CD4-positive, alpha-beta T cell treated with Interleukin-15 for 4 hours (primary cell): ENCODE data around the gene CD28.
"Not testable (repeated sequence)": the region's sequence is repeated elsewhere in the genome, so short reads cannot be mapped to it uniquely, and the experiment has no call there.

ENCODE experiments used
- DNase-seq: peaks from one replicate; pipeline ENCODE4 v3.0.0-alpha.2; 2020; ENCODE audit warnings: low spot score

CD28 gene

DNA sequence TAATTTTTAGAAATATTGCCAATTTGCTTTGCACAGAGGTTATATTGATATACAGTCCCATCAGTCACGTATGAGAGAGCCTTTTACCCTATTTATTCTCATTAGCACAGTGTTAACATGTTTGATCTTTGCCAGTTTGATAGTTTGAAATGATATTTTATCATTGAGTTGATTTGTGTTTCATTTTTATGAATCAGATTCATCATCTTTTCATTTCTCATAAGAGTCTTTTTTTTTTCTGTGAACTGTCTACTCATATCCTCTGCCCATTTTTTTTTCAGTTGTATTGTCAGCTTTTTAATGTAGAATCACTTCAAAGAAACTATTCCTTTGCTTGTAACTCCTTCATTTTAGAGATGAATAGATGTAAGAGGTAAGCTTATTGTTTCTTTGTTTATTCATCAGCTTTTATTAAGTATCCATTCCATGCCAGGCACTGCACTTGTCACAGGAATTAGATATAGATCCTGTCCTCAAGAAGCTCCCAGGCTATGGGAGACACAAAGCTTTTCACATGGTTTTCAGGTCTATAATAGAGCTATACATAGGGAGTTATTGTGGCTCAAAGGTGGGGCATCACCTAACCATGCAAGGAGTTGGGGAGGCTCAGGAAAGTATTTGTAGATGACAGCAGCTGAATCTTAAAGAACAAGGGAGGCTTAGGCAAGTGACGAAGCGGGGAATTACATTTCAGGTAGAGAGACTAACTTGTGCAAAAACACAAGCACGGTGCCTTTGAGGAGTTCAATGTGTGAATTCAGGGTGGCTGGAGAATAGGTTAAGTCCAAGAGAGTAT lies 42.1 kb downstream of the CD28 start:
- no peak for DNase-seq

- no peak for DNase-seq
These were observed 44.1 kb downstream of the CD28 start for GRCh38 chr2:203750346-203751068.

DNA sequence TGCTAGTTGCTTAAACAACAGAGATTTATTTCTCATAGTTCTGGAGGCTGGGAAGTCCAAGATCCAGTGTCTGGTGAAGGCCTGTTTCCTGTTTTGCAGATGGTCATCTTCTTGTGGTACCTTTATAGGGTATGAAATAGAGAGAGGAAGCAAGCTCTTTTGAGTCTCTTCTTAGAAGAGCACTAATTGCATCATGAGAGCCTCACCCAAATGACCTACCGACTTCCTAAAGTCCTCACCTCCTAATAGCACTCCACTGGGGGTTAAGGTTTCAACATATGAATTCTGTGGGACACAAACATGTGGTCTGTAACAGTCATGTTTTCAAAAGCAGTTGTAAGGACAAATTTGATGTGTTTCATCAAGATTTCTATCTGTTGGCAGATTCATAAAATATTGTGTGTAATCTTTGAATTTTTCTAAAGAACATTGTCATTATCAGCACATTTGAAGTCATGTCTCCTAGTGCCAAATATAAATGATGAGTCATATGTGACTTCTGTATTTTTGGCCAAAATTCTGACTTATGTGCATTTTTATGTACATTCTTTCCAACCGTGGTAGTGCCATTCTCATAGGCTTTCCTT lies 45.3 kb downstream of the CD28 start:
- no peak for DNase-seq

DNA sequence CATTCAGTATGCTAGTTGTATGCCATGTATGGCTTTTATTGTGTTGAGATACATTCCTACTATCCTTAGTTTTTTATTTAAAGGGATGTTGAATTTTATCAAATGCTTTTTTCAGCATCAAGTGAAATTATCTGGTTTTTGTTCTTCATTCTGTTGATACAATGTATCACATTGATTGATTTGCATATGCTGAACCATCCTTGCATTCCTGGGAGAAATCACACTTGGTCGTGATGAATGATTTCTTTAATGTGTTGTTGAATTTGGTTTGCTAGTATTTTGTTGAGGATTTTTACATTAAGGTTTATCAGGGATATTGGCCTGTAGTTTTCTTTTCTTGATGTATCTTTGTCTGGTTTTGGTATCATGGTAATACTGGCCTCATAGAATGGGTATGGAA lies 49.7 kb downstream of the CD28 start:
- no peak for DNase-seq

GRCh38 chr2:203758841-203759689 lies 52.6 kb downstream of the CD28 start:
- no peak for DNase-seq

DNA sequence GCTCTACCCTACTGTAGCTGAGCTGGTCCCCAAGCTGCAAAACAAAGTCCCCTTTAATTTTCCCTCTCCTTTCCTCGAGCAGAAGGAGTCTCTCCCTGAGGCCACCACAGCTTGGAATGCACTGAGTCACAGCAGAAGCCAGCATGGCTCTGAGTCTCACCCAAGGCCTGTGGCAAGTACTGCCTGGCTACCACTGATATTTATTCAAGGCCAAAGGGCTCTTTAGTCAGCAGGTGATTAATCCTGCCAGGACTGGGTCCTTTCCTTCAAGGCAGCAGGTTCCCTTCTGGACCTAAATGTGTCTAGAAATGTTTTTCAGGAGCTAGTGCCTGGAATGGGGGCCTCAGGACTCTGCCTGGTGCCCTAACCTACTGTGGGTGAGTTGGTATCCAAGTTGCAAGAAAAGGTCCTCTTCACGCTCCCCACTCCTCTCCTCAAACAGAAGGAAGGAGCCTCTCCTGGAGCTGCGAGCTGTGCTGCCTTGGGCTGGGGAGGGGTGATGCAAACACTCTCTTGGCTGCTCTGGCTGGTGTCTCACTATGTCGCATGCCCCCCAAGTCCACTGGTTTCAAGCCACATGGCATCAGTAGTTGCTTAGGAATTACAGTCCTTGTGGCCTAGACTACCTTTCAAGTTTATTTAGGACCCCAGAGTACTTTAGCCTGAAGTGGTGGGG lies 53.4 kb downstream of the CD28 start:
- DNase-seq, result no peak

DNA sequence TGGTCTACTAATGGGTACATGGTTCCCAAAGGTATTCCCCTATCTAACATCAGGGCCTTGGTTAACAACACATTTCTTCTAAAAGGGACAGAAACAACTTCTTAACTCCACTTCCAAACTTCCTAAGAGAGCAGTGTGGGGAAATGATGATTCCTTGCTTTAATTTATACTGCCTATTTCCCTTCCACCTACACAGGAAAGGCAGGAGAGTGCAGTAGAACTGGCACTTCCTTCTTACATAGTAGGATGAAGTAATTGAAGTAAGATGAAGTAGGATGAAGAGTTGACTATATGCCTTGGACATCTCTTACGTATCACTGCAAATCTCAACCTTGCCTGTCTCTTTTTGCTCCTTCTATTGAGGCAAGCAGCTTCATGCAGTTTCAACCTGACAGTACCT lies 54.7 kb downstream of the CD28 start:
- DNase-seq, result no peak

GRCh38 chr2:203763241-203763937 lies 57.0 kb downstream of the CD28 start:
- no peak for DNase-seq

DNA sequence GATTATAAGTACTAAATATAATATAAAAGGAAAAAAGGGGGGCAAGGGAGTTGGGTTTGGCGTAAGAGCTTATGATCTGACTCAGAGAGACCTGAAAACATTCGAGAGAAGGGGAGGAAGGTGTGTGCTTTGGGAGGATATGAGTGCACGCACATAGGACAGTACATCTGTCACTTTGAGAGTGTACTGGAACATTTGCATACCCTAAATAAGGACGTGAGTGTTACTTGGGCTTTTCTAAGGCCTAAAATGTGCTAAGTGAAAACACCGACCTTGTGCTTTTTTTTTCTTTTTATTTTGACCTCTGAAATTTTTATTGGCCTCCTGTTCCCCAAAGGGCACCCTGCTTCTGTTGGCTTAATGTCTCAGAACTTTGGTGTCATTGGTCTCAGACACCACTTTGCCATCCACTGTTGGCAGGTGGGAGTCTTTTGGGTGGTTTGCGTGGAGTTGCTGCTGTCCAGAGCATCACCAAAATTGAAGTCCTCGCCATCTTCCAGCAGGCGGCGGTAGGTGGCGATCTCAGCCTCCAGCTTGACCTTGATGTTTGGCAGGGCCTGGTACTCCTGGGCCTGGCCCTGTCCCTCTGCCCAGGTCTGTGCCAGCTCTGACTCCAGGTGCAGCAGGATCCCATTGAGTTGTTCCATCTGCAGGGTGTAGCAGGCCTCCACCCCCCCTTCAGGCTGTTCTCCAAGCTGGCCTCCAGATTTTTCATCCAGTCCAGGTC lies 57.7 kb downstream of the CD28 start:
- peak; percentile 40 for DNase-seq

- no peak for DNase-seq
These were observed 66.2 kb downstream of the CD28 start for GRCh38 chr2:203772456-203773165.

- DNase-seq, result no peak
These were observed 68.3 kb downstream of the CD28 start for GRCh38 chr2:203774760-203775159.

- no peak for DNase-seq
These were observed 69.2 kb downstream of the CD28 start for GRCh38 chr2:203775684-203776083.

DNA sequence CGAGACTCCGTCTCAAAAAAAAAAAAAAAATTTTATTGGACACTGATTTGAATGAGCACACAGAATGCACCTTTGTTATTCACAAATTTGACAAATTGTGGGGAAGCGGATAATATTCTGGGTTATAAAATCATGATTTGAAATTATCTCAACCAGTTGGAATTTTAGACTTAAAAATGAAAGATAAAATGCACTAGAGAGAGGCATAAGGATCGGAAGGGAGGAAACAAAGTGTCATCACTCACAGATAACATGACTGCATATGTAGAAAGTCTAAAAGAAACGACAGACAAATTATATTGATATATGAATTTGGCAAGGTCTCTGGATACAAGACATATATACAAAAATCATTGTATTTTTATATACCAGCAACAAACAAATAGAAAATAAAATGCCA lies 70.6 kb downstream of the CD28 start:
- no peak for DNase-seq

DNA sequence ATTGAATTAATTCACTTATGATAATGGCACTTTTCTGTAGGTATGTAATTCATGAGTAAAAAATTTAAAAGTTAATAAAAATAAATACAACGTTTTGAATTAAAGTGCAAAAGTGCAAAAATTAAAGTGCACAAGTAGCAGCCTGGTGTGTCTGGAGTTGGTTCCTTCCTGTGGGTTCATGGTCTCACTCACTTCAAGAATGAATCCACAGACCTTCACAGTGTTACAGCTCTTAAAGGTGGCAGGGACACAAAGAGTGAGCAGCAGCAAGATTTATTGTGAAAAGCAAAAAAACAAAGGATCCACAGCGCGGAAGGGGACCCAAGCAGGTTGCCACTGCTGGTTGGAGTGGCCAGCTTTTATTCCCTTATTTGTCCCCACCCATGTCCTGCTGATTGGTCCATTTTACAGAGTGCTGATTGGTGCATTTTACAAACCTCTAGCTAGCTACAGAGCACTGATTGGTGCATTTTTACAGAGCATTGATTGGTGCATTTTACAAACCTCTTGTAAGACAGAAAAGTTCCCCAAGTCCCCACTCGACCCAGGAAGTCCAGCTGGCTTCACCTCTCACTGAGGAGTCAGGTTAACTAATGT lies 73.1 kb downstream of the CD28 start:
- DNase-seq, result not testable (repeated sequence)

DNA sequence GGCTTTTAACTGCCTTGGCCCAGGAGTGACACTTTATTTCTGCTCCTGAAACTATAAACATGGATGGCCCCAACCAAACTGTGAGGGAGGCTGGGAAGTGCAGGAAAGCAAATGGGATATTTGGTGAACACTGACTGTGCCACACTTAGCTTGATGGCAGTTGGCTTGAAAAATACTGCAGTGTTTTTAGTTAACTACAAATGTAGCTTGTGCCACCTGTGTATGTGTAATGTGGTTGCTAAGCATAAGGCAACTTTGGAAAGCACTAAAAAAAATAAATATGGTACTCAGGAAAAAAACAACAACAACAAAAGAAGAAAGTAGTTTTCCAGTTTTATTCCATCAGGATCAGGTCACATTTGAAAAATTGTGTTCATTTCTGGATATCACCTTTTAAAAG lies 73.8 kb downstream of the CD28 start:
- DNase-seq, result no peak

GRCh38 chr2:203781151-203781550 lies 74.7 kb downstream of the CD28 start:
- DNase-seq, result no peak

- peak; percentile 92 for DNase-seq
These were observed 76.0 kb downstream of the CD28 start for GRCh38 chr2:203782262-203782976.

- DNase-seq, result no peak
These were observed 77.2 kb downstream of the CD28 start for GRCh38 chr2:203783496-203784203.
